C4-2B (cell line): Measurements from ENCODE around the gene ZBTB16.

Experiments
- CTCF ChIP-seq: fragments of 450-650 bp; conservative IDR thresholded peaks from 2 replicates; pipeline ENCODE4 v1.5.1; 2017; ENCODE audit warnings: mild to moderate bottlenecking
- ZFX ChIP-seq: fragments of 450-650 bp; IDR thresholded peaks from 2 replicates; pipeline ENCODE4 v1.6.1; 2017

GRCh38 chr11:114098927-114099326 lies 39.4 kb downstream of the ZBTB16 start:
- TF ChIP-seq CTCF (no peak), ZFX (no peak)
